Measurements from ENCODE around the gene CD22.
"Not testable (repeated sequence)": the region's sequence is repeated elsewhere in the genome, so short reads cannot be mapped to it uniquely, and the experiment has no call there.

The CD22 gene

GRCh38 chr19:35328851-35329285 is at the start of gene CD22:
TSS of gene CD22 (plus strand) at chr19:35329187. CDS start at chr19:35332041, 2,854 bp downstream.
- no peak for DNase-seq (ENCODE audit: low read depth)

GRCh38 chr19:35279374-35279773 is 49.6 kb upstream of the CD22 start:
- no peak for DNase-seq (ENCODE audit: low read depth)

- DNase-seq (ENCODE audit: low read depth) = no peak
Measured at GRCh38 chr19:35279985-35280821, 48.8 kb upstream of the CD22 start.

GRCh38 chr19:35281303-35281702 is 47.7 kb upstream of the CD22 start:
- no peak for DNase-seq (ENCODE audit: low read depth)

GRCh38 chr19:35284153-35285094 is 44.6 kb upstream of the CD22 start:
- DNase-seq (ENCODE audit: low read depth) = no peak

- no peak for DNase-seq (ENCODE audit: low read depth)
Measured at GRCh38 chr19:35285095-35285449, 43.9 kb upstream of the CD22 start.

GRCh38 chr19:35285465-35285864 is 43.5 kb upstream of the CD22 start:
- DNase-seq (ENCODE audit: low read depth) = not testable (repeated sequence)

GRCh38 chr19:35286101-35286500 is 42.9 kb upstream of the CD22 start:
- DNase-seq (ENCODE audit: low read depth) = peak; percentile 20

GRCh38 chr19:35287713-35288112 is 41.3 kb upstream of the CD22 start:
- no peak for DNase-seq (ENCODE audit: low read depth)

- no peak for DNase-seq (ENCODE audit: low read depth)
Measured at GRCh38 chr19:35288331-35288730, 40.7 kb upstream of the CD22 start.

GRCh38 chr19:35288906-35289305 is 40.1 kb upstream of the CD22 start:
- DNase-seq (ENCODE audit: low read depth) = no peak

- DNase-seq (ENCODE audit: low read depth) = no peak
Measured at GRCh38 chr19:35290381-35291127, 38.4 kb upstream of the CD22 start.

- no peak for DNase-seq (ENCODE audit: low read depth)
Measured at GRCh38 chr19:35291259-35291658, 37.7 kb upstream of the CD22 start.

GRCh38 chr19:35291916-35292315 is 37.1 kb upstream of the CD22 start, which contains the start of gene MAG:
TSS of gene MAG (plus strand) at chr19:35292161. CDS start at chr19:35295409, 3,248 bp downstream.
- DNase-seq (ENCODE audit: low read depth) = no peak

- DNase-seq (ENCODE audit: low read depth) = no peak
Measured at GRCh38 chr19:35292421-35293362, 36.3 kb upstream of the CD22 start.

- no peak for DNase-seq (ENCODE audit: low read depth)
Measured at GRCh38 chr19:35293363-35293739, 35.6 kb upstream of the CD22 start.

- no peak for DNase-seq (ENCODE audit: low read depth)
Measured at GRCh38 chr19:35293808-35294207, 35.2 kb upstream of the CD22 start.

- DNase-seq (ENCODE audit: low read depth) = peak; percentile 14
Measured at GRCh38 chr19:35294328-35294727, 34.7 kb upstream of the CD22 start.

- no peak for DNase-seq (ENCODE audit: low read depth)
Measured at GRCh38 chr19:35294859-35295791, 33.9 kb upstream of the CD22 start.
